Mesenchymal stem cell (in vitro differentiated cells and primary cell): ENCODE measurements around the gene TRPV3.
"Not testable (repeated sequence)": the region's sequence is repeated elsewhere in the genome, so short reads cannot be mapped to it uniquely, and the experiment has no call there.

Source experiments
- DNase-seq: peaks from one replicate; pipeline ENCODE4 v3.0.0-alpha.2; 2013
- H2AFZ ChIP-seq: one replicate; pipeline ENCODE4 v1.6.1; 2013; ENCODE audit warnings: low read depth, mild to moderate bottlenecking, control low read depth, inconsistent platforms, low read length, moderate library complexity
- H2AK5ac ChIP-seq: 2 replicates; pipeline ENCODE4 v1.6.1; 2013; ENCODE audit warnings: low read length, moderate library complexity, mild to moderate bottlenecking, inconsistent platforms; ENCODE audit not compliant: severe bottlenecking
- H2BK120ac ChIP-seq: one replicate; pipeline ENCODE4 v1.6.1; 2013; ENCODE audit warnings: low read depth, mild to moderate bottlenecking, inconsistent platforms, low read length, moderate library complexity
- H2BK12ac ChIP-seq, 2 experiments: one replicate each; pipeline ENCODE4 v1.6.1; 2013; ENCODE audit warnings: inconsistent platforms in 2 of 2, low read length in 2 of 2, mild to moderate bottlenecking in 2 of 2, moderate library complexity in 2 of 2, control low read depth in 1 of 2
- H2BK15ac ChIP-seq: one replicate; pipeline ENCODE4 v1.6.1; 2013; ENCODE audit warnings: mild to moderate bottlenecking, low read depth, inconsistent platforms; ENCODE audit not compliant: poor library complexity, severe bottlenecking
- H2BK5ac ChIP-seq: 2 replicates; pipeline ENCODE4 v1.6.1; 2013; ENCODE audit warnings: low read depth, mild to moderate bottlenecking, low read length, control low read depth, inconsistent platforms; ENCODE audit not compliant: poor library complexity, severe bottlenecking
- H3K14ac ChIP-seq, 2 experiments: one replicate each; pipeline ENCODE4 v1.6.1; 2013; ENCODE audit warnings: inconsistent platforms in 2 of 2, low read length in 2 of 2, control low read depth in 1 of 2, mild to moderate bottlenecking in 1 of 2, moderate library complexity in 1 of 2
- H3K18ac ChIP-seq, 2 experiments: one replicate each; pipeline ENCODE4 v1.6.1; 2013; ENCODE audit warnings: inconsistent platforms in 2 of 2, low read length in 2 of 2, control low read depth in 1 of 2, low read depth in 1 of 2, mild to moderate bottlenecking in 1 of 2
- H3K23ac ChIP-seq, 2 experiments: one replicate each; pipeline ENCODE4 v1.6.1; 2013; ENCODE audit warnings: inconsistent platforms in 2 of 2, low read length in 2 of 2, mild to moderate bottlenecking in 2 of 2, moderate library complexity in 2 of 2, control low read depth in 1 of 2
- H3K27ac ChIP-seq: 2 replicates; pipeline ENCODE4 v1.5.1; 2013; ENCODE audit warnings: mild to moderate bottlenecking, moderate library complexity, low read length, control low read depth, inconsistent platforms; ENCODE audit not compliant: poor library complexity, severe bottlenecking
- H3K27me3 ChIP-seq, 2 experiments: 2 replicates each; pipeline versions ENCODE4 v1.6.1 to v1.7.0; 2013; ENCODE audit warnings: low read length in 2 of 2, mild to moderate bottlenecking in 2 of 2, moderate library complexity in 2 of 2, control low read depth in 1 of 2, inconsistent platforms in 1 of 2; ENCODE audit not compliant: control insufficient read depth in 1 of 2, insufficient read depth in 1 of 2
- H3K36me3 ChIP-seq, 2 experiments: 2 replicates each; pipeline versions ENCODE4 v1.6.1 to v1.7.0; 2013; ENCODE audit warnings: low read length in 2 of 2, control low read depth in 1 of 2, inconsistent platforms in 1 of 2, low read depth in 1 of 2, mild to moderate bottlenecking in 1 of 2; ENCODE audit not compliant: insufficient read depth in 2 of 2, control insufficient read depth in 1 of 2
- H3K4ac ChIP-seq, 2 experiments: one replicate each; pipeline ENCODE4 v1.6.1; 2013; ENCODE audit warnings: inconsistent platforms in 2 of 2, low read length in 2 of 2, mild to moderate bottlenecking in 2 of 2, moderate library complexity in 2 of 2, control low read depth in 1 of 2, low read depth in 1 of 2
- H3K4me1 ChIP-seq: 2 replicates; pipeline ENCODE4 v1.6.1; 2013; ENCODE audit warnings: low read depth, low read length, control low read depth; ENCODE audit not compliant: control insufficient read depth, insufficient read depth
- H3K4me2 ChIP-seq: 2 replicates; pipeline ENCODE4 v1.6.1; 2013; ENCODE audit warnings: low read length, mild to moderate bottlenecking, inconsistent platforms; ENCODE audit not compliant: poor library complexity, severe bottlenecking
- H3K4me3 ChIP-seq, 2 experiments: 2 replicates each; pipeline versions ENCODE4 v1.5.1 to v1.7.0; 2013; ENCODE audit warnings: low read length in 2 of 2, mild to moderate bottlenecking in 2 of 2, control low read depth in 1 of 2, low read depth in 1 of 2; ENCODE audit not compliant: insufficient read depth in 1 of 2
- H3K79me1 ChIP-seq: replicated peaks from 2 replicates; pipeline ENCODE4 v1.6.1; 2013; ENCODE audit warnings: mild to moderate bottlenecking, control low read depth, low read length, inconsistent platforms; ENCODE audit not compliant: poor library complexity, severe bottlenecking
- H3K9ac ChIP-seq: 2 replicates; pipeline ENCODE4 v1.7.0; 2013; ENCODE audit warnings: mild to moderate bottlenecking, low read length, moderate library complexity
- H3K9me3 ChIP-seq: 2 replicates; pipeline ENCODE4 v1.7.0; 2013; ENCODE audit warnings: mild to moderate bottlenecking, low read length; ENCODE audit not compliant: control insufficient read depth
- H4K8ac ChIP-seq: one replicate; pipeline ENCODE4 v1.6.1; 2013; ENCODE audit warnings: inconsistent platforms, mild to moderate bottlenecking, low read length, moderate library complexity
- H4K91ac ChIP-seq: one replicate; pipeline ENCODE4 v1.6.1; 2013; ENCODE audit warnings: mild to moderate bottlenecking, low read length, inconsistent platforms
- WGBS: methylation state at CpG from one replicate; pipeline ENCODE4 v1.1.7; 2013; ENCODE audit warnings: mixed read lengths; 5-methylcytosine and 5-hydroxymethylcytosine counted together

TRPV3 gene

GRCh38 chr17:3526491-3526890 is 31.1 kb downstream of the TRPV3 start:
- Histone ChIP-seq H3K4me2 (no peak overlapping the region), H3K36me3 (peaks cover 0 to 23% of the 10 kb centered on the region in 2 experiments), H3K4me1 (peaks cover 7% of the 10 kb centered on the region), H3K18ac (no peak overlapping the region), H3K9me3 (no peaks in the 10 kb centered on the region), H2AFZ (no peak overlapping the region), H2BK12ac (no peak overlapping the region), H3K79me1 (no peaks in the 10 kb centered on the region), H4K91ac (no peak overlapping the region), H3K27me3 (no peaks in the 10 kb centered on the region), H3K9ac (no peak overlapping the region), H3K23ac (no peak overlapping the region), H3K4me3 (no peak overlapping the region), H2AK5ac (no peak overlapping the region), H3K14ac (no peak overlapping the region), H2BK120ac (no peak overlapping the region), H2BK15ac (no peak overlapping the region), H3K27ac (no peak overlapping the region), H4K8ac (no peak overlapping the region), H3K4ac (no peak overlapping the region), H2BK5ac (no peak overlapping the region)
- no peak for DNase-seq
- 88% methylated on average over 12 of the region's 12 CpGs for WGBS

- WGBS: 93% methylated on average over 13 of the region's 13 CpGs
- peaks cover under 1% of the 10 kb centered on the region for H3K4me1 ChIP-seq
- no peak for DNase-seq
- no peak overlapping the region for H3K9ac ChIP-seq
- no peak overlapping the region for H4K8ac ChIP-seq
- no peaks in the 10 kb centered on the region for H3K9me3 ChIP-seq
- no peak overlapping the region for H3K4me2 ChIP-seq
- no peak overlapping the region for H2AK5ac ChIP-seq
- H3K18ac ChIP-seq: no peak overlapping the region
- H2AFZ ChIP-seq: no peak overlapping the region
- no peak overlapping the region for H2BK5ac ChIP-seq
- H3K27ac ChIP-seq: no peak overlapping the region
- H3K4ac ChIP-seq: no peak overlapping the region
- H3K23ac ChIP-seq: no peak overlapping the region
- H2BK12ac ChIP-seq: no peak overlapping the region
- H4K91ac ChIP-seq: no peak overlapping the region
- H3K4me3 ChIP-seq: no peak overlapping the region
- H3K27me3 ChIP-seq: no peaks in the 10 kb centered on the region
- no peak overlapping the region for H2BK120ac ChIP-seq
- no peaks in the 10 kb centered on the region for H3K79me1 ChIP-seq
- H3K14ac ChIP-seq: no peak overlapping the region
- no peak overlapping the region for H2BK15ac ChIP-seq
- H3K36me3 ChIP-seq: peaks cover 0 to 40% of the 10 kb centered on the region in 2 experiments
Observed at GRCh38 chr17:3524024-3524423, 33.6 kb downstream of the TRPV3 start.

- H3K79me1 ChIP-seq, H3K27me3 ChIP-seq, H3K18ac ChIP-seq, H3K9me3 ChIP-seq, H3K4ac ChIP-seq, H3K9ac ChIP-seq, H2BK12ac ChIP-seq, H2AK5ac ChIP-seq, H2BK5ac ChIP-seq, H3K23ac ChIP-seq, H2AFZ ChIP-seq, H4K91ac ChIP-seq, H3K4me2 ChIP-seq, H3K27ac ChIP-seq, H3K4me1 ChIP-seq, H3K4me3 ChIP-seq, H4K8ac ChIP-seq, DNase-seq, H2BK120ac ChIP-seq, H2BK15ac ChIP-seq, H3K14ac ChIP-seq: not testable (repeated sequence)
- H3K36me3 ChIP-seq: peaks cover 0 to 47% of the 10 kb centered on the region in 2 experiments
- WGBS: 84% methylated on average over 4 of the region's 4 CpGs
Observed at GRCh38 chr17:3519472-3519871, 38.1 kb downstream of the TRPV3 start.

GRCh38 chr17:3514873-3515272 is 42.7 kb downstream of the TRPV3 start:
- H2BK5ac ChIP-seq: no peak overlapping the region
- no peak overlapping the region for H2BK12ac ChIP-seq
- no peaks in the 10 kb centered on the region for H3K9me3 ChIP-seq
- no peak overlapping the region for H2AFZ ChIP-seq
- no peaks in the 10 kb centered on the region for H3K27me3 ChIP-seq
- no peak overlapping the region for H4K8ac ChIP-seq
- H2BK15ac ChIP-seq: no peak overlapping the region
- H3K27ac ChIP-seq: no peak overlapping the region
- H3K9ac ChIP-seq: no peak overlapping the region
- no peak for DNase-seq
- 83% methylated on average over 9 of the region's 9 CpGs for WGBS
- H3K18ac ChIP-seq: no peak overlapping the region
- no peak overlapping the region for H3K14ac ChIP-seq
- no peak overlapping the region for H3K23ac ChIP-seq
- H4K91ac ChIP-seq: no peak overlapping the region
- no peak overlapping the region for H2BK120ac ChIP-seq
- no peak overlapping the region for H3K4ac ChIP-seq
- no peak overlapping the region for H3K4me2 ChIP-seq
- no peaks in the 10 kb centered on the region for H3K79me1 ChIP-seq
- H2AK5ac ChIP-seq: no peak overlapping the region
- H3K4me3 ChIP-seq: no peak overlapping the region
- H3K4me1 ChIP-seq: peaks cover 8% of the 10 kb centered on the region
- peaks cover 0 to 51% of the 10 kb centered on the region in 2 experiments for H3K36me3 ChIP-seq
